Neural cell (in vitro differentiated cells): ENCODE results near the gene MACO1. TPM values are rescaled to one million over a fixed set of nuclear protein-coding genes. Genes with fewer than 3 reads are reported as not detected.

Experiments used
- H2AFZ ChIP-seq: fragments of 200-600, 300-800 bp; sonication (generic), shearing (Covaris generic); 2 replicates; pipeline ENCODE4 v1.6.0; 2014; ENCODE audit warnings: low read depth, mild to moderate bottlenecking, antibody characterized with exemption, low read length, moderate library complexity
- H3F3A ChIP-seq: fragments of 200-600 bp; shearing (Covaris generic); 2 replicates; pipeline ENCODE4 v1.6.1; 2016; ENCODE audit warnings: mild to moderate bottlenecking, moderate library complexity, mixed read lengths, antibody characterized with exemption, low read length; ENCODE audit not compliant: insufficient read depth, poor library complexity, severe bottlenecking
- H3K27ac ChIP-seq: fragments of 200-600, 300-800 bp; sonication (generic), shearing (Covaris generic); 2 replicates; pipeline ENCODE4 v1.5.1; 2014; ENCODE audit warnings: mild to moderate bottlenecking, low read length, moderate library complexity
- H3K27me3 ChIP-seq: fragments of 300-800, 200-600 bp; sonication (generic), shearing (Covaris generic); 2 replicates; pipeline ENCODE4 v1.6.0; 2014; ENCODE audit warnings: mild to moderate bottlenecking, low read depth, low read length, moderate library complexity; ENCODE audit not compliant: insufficient read depth
- H3K36me3 ChIP-seq: fragments of 300-800, 200-600 bp; sonication (generic), shearing (Covaris generic); 2 replicates; pipeline ENCODE4 v1.5.1; 2014; ENCODE audit warnings: mild to moderate bottlenecking, antibody characterized with exemption, low read length, moderate library complexity; ENCODE audit not compliant: insufficient read depth
- H3K4me2 ChIP-seq: fragments of 300-800, 200-600 bp; sonication (generic), shearing (Covaris generic); 2 replicates; pipeline ENCODE4 v1.6.0; 2014; ENCODE audit warnings: mild to moderate bottlenecking, low read length
- H3K4me3 ChIP-seq: fragments of 300-800, 200-600 bp; sonication (generic), shearing (Covaris generic); 2 replicates; pipeline ENCODE4 v1.5.1; 2014; ENCODE audit warnings: mild to moderate bottlenecking, low read length, moderate library complexity
- H3K79me2 ChIP-seq: fragments of 200-600 bp; shearing (Covaris generic); replicated peaks from 2 replicates; pipeline ENCODE4 v1.6.0; 2014; ENCODE audit warnings: mild to moderate bottlenecking, low read length, moderate library complexity; ENCODE audit not compliant: insufficient read depth
- H3K9ac ChIP-seq: fragments of 300-800, 200-600 bp; sonication (generic), shearing (Covaris generic); 2 replicates; pipeline ENCODE4 v1.6.1; 2016; ENCODE audit warnings: mild to moderate bottlenecking, low read length, mixed read lengths
- H3K9me2 ChIP-seq: fragments of 200-600 bp; shearing (Covaris generic); 2 replicates; pipeline ENCODE4 v1.6.1; 2016; ENCODE audit warnings: mild to moderate bottlenecking, low read length, mixed read lengths; ENCODE audit not compliant: insufficient read depth
- H3K9me3 ChIP-seq: fragments of 200-600, 300-800 bp; sonication (generic), shearing (Covaris generic); 2 replicates; pipeline ENCODE4 v1.6.1; 2016; ENCODE audit warnings: mild to moderate bottlenecking, mixed run types, low read length, moderate library complexity, mixed read lengths
- H4K20me1 ChIP-seq: fragments of 200-600 bp; shearing (Covaris generic); 2 replicates; pipeline ENCODE4 v1.6.1; 2016; ENCODE audit warnings: mild to moderate bottlenecking, mixed run types; ENCODE audit not compliant: insufficient read depth
- CTCF ChIP-seq: fragments of 450-650 bp; IDR thresholded peaks from 2 replicates; pipeline ENCODE4 v1.5.1; 2014; ENCODE audit warnings: antibody characterized with exemption, mild to moderate bottlenecking, moderate library complexity; ENCODE audit not compliant: poor library complexity, severe bottlenecking
- EP300 ChIP-seq: fragments of 450-650 bp; conservative IDR thresholded peaks from 2 replicates; pipeline ENCODE4 v1.6.1; 2014; ENCODE audit warnings: antibody characterized with exemption, mild to moderate bottlenecking, moderate library complexity; ENCODE audit not compliant: poor library complexity, severe bottlenecking
- EZH2 ChIP-seq: fragments of 200-600, 300-800 bp; shearing (Covaris generic), sonication (generic); IDR thresholded peaks from 2 replicates; pipeline ENCODE4 v1.6.1; 2014; ENCODE audit warnings: antibody characterized with exemption, low read length, borderline replicate concordance, mild to moderate bottlenecking; ENCODE audit not compliant: insufficient read depth, poor library complexity, severe bottlenecking
- MXI1 ChIP-seq: fragments of 450-650 bp; conservative IDR thresholded peaks from 2 replicates; pipeline ENCODE4 v1.6.1; 2014; ENCODE audit warnings: antibody characterized with exemption, mild to moderate bottlenecking; ENCODE audit not compliant: poor library complexity, severe bottlenecking
- POLR2AphosphoS5 ChIP-seq: IDR thresholded peaks from 2 replicates; pipeline ENCODE4 v1.6.1; 2012
- RAD21 ChIP-seq: fragments of 450-650 bp; conservative IDR thresholded peaks from 2 replicates; pipeline ENCODE4 v1.6.1; 2014; ENCODE audit warnings: antibody characterized with exemption, mild to moderate bottlenecking, moderate library complexity
- REST ChIP-seq: IDR thresholded peaks from 2 replicates; pipeline ENCODE4 v1.6.1; 2012; ENCODE audit warnings: borderline replicate concordance
- SMC3 ChIP-seq: fragments of 450-650 bp; conservative IDR thresholded peaks from 2 replicates; pipeline ENCODE4 v1.6.1; 2014; ENCODE audit warnings: antibody characterized with exemption, mild to moderate bottlenecking, moderate library complexity; ENCODE audit not compliant: poor library complexity
- TAF1 ChIP-seq: IDR thresholded peaks from 2 replicates; pipeline ENCODE4 v1.6.1; 2012; ENCODE audit warnings: low read depth
- polyA plus RNA-seq: library from polyadenylated mRNA; depleted of rRNA; stranded (reverse); fragments of >200 nt; gene quantifications from 2 replicates; pipeline ENCODE4 v1.2.3, GENCODE V29; 2014

The MACO1 gene
- polyA plus RNA-seq, 1 donor from 2014 or later: 56.6 TPM

- Histone ChIP-seq H3K27me3 (peaks cover 2% of the 10 kb centered on the region), H3K27ac (no peak overlapping the region), H3K4me2 (no peak overlapping the region), H4K20me1 (no peaks in the 10 kb centered on the region), H3K9me3 (no peaks in the 10 kb centered on the region), H3K36me3 (no peaks in the 10 kb centered on the region), H3K9ac (no peak overlapping the region), H3K9me2 (no peaks in the 10 kb centered on the region), H3F3A (no peaks in the 10 kb centered on the region), H2AFZ (no peak overlapping the region), H3K4me3 (no peak overlapping the region), H3K79me2 (no peaks in the 10 kb centered on the region)
- TF ChIP-seq TAF1: no peak
These were observed 106.6 kb downstream of the MACO1 start for GRCh38 chr1:25537153-25537831.

GRCh38 chr1:25538191-25538767, 107.6 kb downstream of the MACO1 start:
- no peak overlapping the region for H3K9ac ChIP-seq
- H3K4me3 ChIP-seq: no peak overlapping the region
- H4K20me1 ChIP-seq: no peaks in the 10 kb centered on the region
- H3F3A ChIP-seq: no peaks in the 10 kb centered on the region
- H3K9me2 ChIP-seq: no peaks in the 10 kb centered on the region
- H3K4me2 ChIP-seq: no peak overlapping the region
- H3K27ac ChIP-seq: no peak overlapping the region
- H3K79me2 ChIP-seq: no peaks in the 10 kb centered on the region
- H2AFZ ChIP-seq: no peak overlapping the region
- H3K36me3 ChIP-seq: no peaks in the 10 kb centered on the region
- H3K27me3 ChIP-seq: peaks cover 12% of the 10 kb centered on the region
- no peaks in the 10 kb centered on the region for H3K9me3 ChIP-seq
- TF ChIP-seq EZH2 (no peak), EP300 (no peak), TAF1 (no peak), RAD21 (no peak), CTCF (no peak), POLR2AphosphoS5 (no peak), MXI1 (no peak)

GRCh38 chr1:25540750-25541342, 110.1 kb downstream of the MACO1 start:
- Histone ChIP-seq H2AFZ (no peak overlapping the region), H3K27me3 (peaks cover 35% of the 10 kb centered on the region), H3K79me2 (no peaks in the 10 kb centered on the region), H3K4me3 (no peak overlapping the region), H3K27ac (no peak overlapping the region), H3K4me2 (no peak overlapping the region), H3K9me2 (no peaks in the 10 kb centered on the region), H3F3A (no peaks in the 10 kb centered on the region), H3K36me3 (no peaks in the 10 kb centered on the region), H4K20me1 (no peaks in the 10 kb centered on the region), H3K9me3 (no peaks in the 10 kb centered on the region), H3K9ac (no peak overlapping the region)
- TF ChIP-seq TAF1 (no peak), EP300 (no peak), CTCF (no peak), RAD21 (no peak), REST (no peak), MXI1 (no peak), POLR2AphosphoS5 (no peak), EZH2 (no peak), SMC3 (no peak)
